Stomach (tissue), 9 donors: ENCODE measurements around the gene CLSTN2. TPM values are rescaled to one million over a fixed set of nuclear protein-coding genes. Genes with fewer than 3 reads are reported as not detected.

Experiments
- DNase-seq, 2 donors: peaks; one replicate each; pipeline versions ENCODE4 v3.0.0 to v3.0.0-alpha.2; 2013 to 2019
- H3K27ac ChIP-seq, 5 donors: fragments of 200-600 bp in 4 of 5; sonication (generic) in 4 of 5; one replicate each; pipeline ENCODE4 v1.5.1; 2013 to 2019; ENCODE audit warnings: mild to moderate bottlenecking in 1 of 5, moderate library complexity in 1 of 5
- H3K27me3 ChIP-seq, 3 donors: fragments of 200-600 bp; sonication (generic); one replicate each; pipeline ENCODE4 v1.5.1; 2017 to 2019; ENCODE audit warnings: mixed run types in 1 of 3
- H3K36me3 ChIP-seq, 4 donors: fragments of 200-600 bp; sonication (generic); 1 replicate in 3 of 4; 2 replicates in 1 of 4; pipeline ENCODE4 v1.5.1; 2016 to 2019
- H3K4me1 ChIP-seq, 4 donors: fragments of 200-600 bp; sonication (generic); one replicate each; pipeline ENCODE4 v1.5.1; 2016 to 2019
- H3K4me3 ChIP-seq, 4 donors: fragments of 200-600 bp; sonication (generic) in 3 of 4; one replicate each; pipeline ENCODE4 v1.5.1; 2016 to 2019; ENCODE audit warnings: mild to moderate bottlenecking in 1 of 4
- H3K9me3 ChIP-seq, 4 donors: fragments of 200-600 bp; sonication (generic); one replicate each; pipeline ENCODE4 v1.5.1; 2016 to 2019
- CTCF ChIP-seq, 7 experiments: fragments of 450-650 bp in 4 of 7; fragments of 200-600 bp in 3 of 7; sonication (generic) in 3 of 7; IDR thresholded peaks; one replicate each; pipeline ENCODE4 v1.5.1; 2016 to 2019; ENCODE audit warnings: antibody characterized with exemption in 7 of 7, control low read depth in 2 of 7, mild to moderate bottlenecking in 1 of 7
- EP300 ChIP-seq: sonication (generic); formaldehyde crosslinking; IDR thresholded peaks from one replicate; pipeline ENCODE4 v1.6.1; 2017; ENCODE audit warnings: antibody characterized with exemption
- POLR2A ChIP-seq, 4 donors: fragments of 450-650 bp; IDR thresholded peaks; one replicate each; pipeline ENCODE4 v1.6.1; 2016; ENCODE audit warnings: antibody characterized with exemption in 4 of 4, control low read depth in 2 of 4, mild to moderate bottlenecking in 1 of 4, moderate library complexity in 1 of 4
- POLR2AphosphoS5 ChIP-seq, 3 donors: sonication (generic); formaldehyde crosslinking; IDR thresholded peaks; one replicate each; pipeline ENCODE4 v1.6.1; 2016; ENCODE audit warnings: antibody characterized with exemption in 3 of 3
- WGBS, 5 donors: extraction: QIAGEN DNeasy Blood & Tissue Kit in 3 of 5; methylation state at CpG; one replicate each; pipeline versions ENCODE4 v1.1.5 to v1.1.7; 2013 to 2018; 5-methylcytosine and 5-hydroxymethylcytosine counted together
- intact Hi-C: fragments of 100-400 bp; cut with DNase I; formaldehyde crosslinking; loops from one replicate; pipeline ENCODE4 v1.15.1; 2023; ENCODE audit warnings: low total_unique reads
- polyA plus RNA-seq, 3 donors: library from polyadenylated mRNA; stranded (reverse); fragments of 200-250 nt; gene quantifications; one replicate each; pipeline ENCODE4 v1.2.3, GENCODE V29; 2013
- total RNA-seq, 5 donors: library from RNA; depleted of rRNA; stranded (reverse); fragments of >200 nt; gene quantifications; one replicate each; pipeline versions ENCODE4 v1.1.0 to v1.2.3, GENCODE V29; 2014 to 2016
- donor health status: healthy with polysubstance abuse.
- donor health status: Bipolar disorder and iron deficiency.
- donor health status: healthy.

The CLSTN2 gene
- total and polyA plus RNA-seq, 8 donors = 0.10 to 5.4 (median 1.7) TPM

DNA sequence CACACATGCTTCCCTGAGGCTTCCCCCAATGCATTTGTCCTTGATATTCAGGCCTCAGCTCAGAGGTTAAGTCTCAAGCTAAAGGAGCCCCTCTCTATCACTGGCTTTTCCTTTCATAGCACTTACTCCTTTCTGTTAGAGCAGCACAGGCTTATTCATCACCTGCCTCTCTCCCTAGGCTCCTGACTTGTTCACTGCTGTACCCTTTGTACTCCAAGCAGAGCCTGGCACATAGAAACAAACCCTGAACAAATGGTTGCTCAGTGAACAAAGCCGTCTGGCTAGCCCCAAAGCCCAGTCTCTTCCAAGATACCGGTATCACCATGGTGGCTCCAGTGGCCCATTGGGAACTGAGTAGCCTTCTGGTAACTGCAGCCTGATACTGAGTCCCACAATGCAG, 511.7 kb downstream of the CLSTN2 start:
- WGBS, 5 donors = 57 to 97% (median 90%) methylated on average over 2 of the region's 2 CpGs
- H3K27ac ChIP-seq = no peak overlapping the region
- H3K4me1 ChIP-seq = peaks cover 0 to 11% (median 8%) of the 10 kb centered on the region in 4 donors
- TF ChIP-seq EP300 (no peak), CTCF (IDR thresholded peaks at IDR 0.05) (no peak), POLR2AphosphoS5 (IDR thresholded peaks at IDR 0.05) (no peak), POLR2A (IDR thresholded peaks at IDR 0.05) (no peak)
- H3K4me3 ChIP-seq = no peak overlapping the region
- H3K27me3 ChIP-seq = no peaks in the 10 kb centered on the region
- H3K9me3 ChIP-seq = no peaks in the 10 kb centered on the region
- intact Hi-C loops = no loop called here
- no peak for DNase-seq
- H3K36me3 ChIP-seq = no peaks in the 10 kb centered on the region

DNA sequence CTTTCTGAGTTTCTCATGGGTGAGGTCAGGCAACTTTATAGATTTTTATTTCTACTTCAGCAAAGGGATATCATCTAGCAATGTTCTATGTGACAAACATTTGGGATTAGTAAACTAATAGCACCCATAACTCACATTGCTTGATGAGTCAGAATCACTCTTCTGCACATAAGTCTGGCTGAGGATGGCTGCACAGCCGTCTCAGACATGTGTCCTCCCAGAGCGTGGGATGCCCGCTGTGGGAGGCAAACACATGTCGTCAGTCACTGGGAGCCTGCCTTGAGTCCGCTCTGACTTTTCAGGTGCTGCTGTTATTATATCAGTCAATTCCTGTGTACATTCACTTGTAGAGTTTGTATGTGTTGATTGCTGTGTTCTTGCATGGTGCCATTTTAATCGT, 512.2 kb downstream of the CLSTN2 start:
- 82 to 89% (median 85%) methylated on average over 6 of the region's 6 CpGs for WGBS, 5 donors
- Histone ChIP-seq H3K36me3 (no peaks in the 10 kb centered on the region), H3K4me3 (no peak overlapping the region), H3K9me3 (no peaks in the 10 kb centered on the region), H3K27me3 (no peaks in the 10 kb centered on the region), H3K4me1 (peaks cover 0 to 11% (median 8%) of the 10 kb centered on the region in 4 donors), H3K27ac (no peak overlapping the region)
- no peak for DNase-seq
- intact Hi-C loops = no loop called here
- no peak for TF ChIP-seq CTCF (IDR thresholded peaks at IDR 0.05)
- TF ChIP-seq POLR2AphosphoS5 (IDR thresholded peaks at IDR 0.05) = no peak
- no peak for TF ChIP-seq POLR2A (IDR thresholded peaks at IDR 0.05)
- no peak for TF ChIP-seq EP300

GRCh38 chr3:140448001-140448400, 513.0 kb downstream of the CLSTN2 start:
- Histone ChIP-seq H3K27ac (no peak overlapping the region), H3K4me1 (peaks cover 0 to 11% (median 8%) of the 10 kb centered on the region in 4 donors), H3K4me3 (no peak overlapping the region), H3K36me3 (no peaks in the 10 kb centered on the region), H3K27me3 (no peaks in the 10 kb centered on the region), H3K9me3 (no peaks in the 10 kb centered on the region)
- intact Hi-C loops = no loop called here
- DNase-seq = peak in 1 of 2 donors; percentile 57
- 50 to 70% (median 59%) methylated on average over 3 of the region's 3 CpGs for WGBS, 5 donors
- TF ChIP-seq POLR2AphosphoS5 (IDR thresholded peaks at IDR 0.05) (no peak), CTCF (IDR thresholded peaks at IDR 0.05) (no peak), EP300 (no peak), POLR2A (IDR thresholded peaks at IDR 0.05) (no peak)

DNA sequence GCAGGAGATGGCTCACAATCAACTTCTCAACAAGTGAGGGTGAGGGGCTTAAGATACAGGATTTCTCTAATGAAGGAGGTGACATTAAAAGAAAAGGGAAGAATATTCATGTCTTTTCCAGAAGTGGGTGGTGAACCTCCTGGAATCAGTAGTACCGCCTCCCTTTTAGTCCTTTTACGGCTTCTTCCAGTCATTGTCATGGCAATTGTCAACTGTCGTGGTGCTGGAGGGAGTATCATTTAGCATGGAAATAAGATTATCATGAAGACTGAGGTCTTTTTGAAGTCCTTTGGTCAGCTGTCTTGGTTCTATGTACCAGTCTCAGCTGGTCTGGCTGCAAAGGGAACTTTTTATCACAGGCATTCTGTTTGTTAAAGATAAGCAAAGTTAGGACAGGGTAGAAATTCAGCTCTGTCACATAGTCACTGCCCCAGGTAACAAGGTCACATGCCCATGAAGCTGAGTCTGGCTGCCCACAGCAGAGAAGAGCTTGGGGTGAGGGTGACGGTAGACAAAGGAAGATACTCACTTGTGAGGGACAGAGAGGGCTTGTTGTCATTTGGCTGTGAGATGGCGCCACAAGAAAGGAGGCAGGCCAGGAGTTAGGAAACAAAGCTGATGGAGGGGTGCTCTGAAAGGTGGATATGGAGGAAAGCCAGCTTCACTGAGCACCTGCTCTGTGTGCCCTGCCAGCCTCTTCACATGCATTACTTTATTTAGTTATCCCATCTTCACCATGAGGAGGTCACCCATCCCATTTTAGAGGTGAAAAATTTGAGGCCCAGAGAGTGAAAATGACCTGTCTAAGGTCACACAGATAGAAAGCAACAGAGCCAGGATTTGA, 514.6 kb downstream of the CLSTN2 start:
- 29 to 74% (median 48%) methylated on average over 5 of the region's 5 CpGs for WGBS, 5 donors
- H3K27ac ChIP-seq = no peak overlapping the region

More for the DNA sequence above, 514.6 kb downstream of the CLSTN2 start:
- peak in 1 of 3 donors; percentile 30 for TF ChIP-seq POLR2AphosphoS5 (IDR thresholded peaks at IDR 0.05)
- TF ChIP-seq CTCF (IDR thresholded peaks at IDR 0.05) = no peak
- Histone ChIP-seq H3K4me3 (no peak overlapping the region), H3K4me1 (peaks cover 0 to 11% (median 8%) of the 10 kb centered on the region in 4 donors), H3K9me3 (no peaks in the 10 kb centered on the region), H3K27me3 (no peaks in the 10 kb centered on the region), H3K36me3 (no peaks in the 10 kb centered on the region)
- peak; percentile 26 to 37 for DNase-seq
- intact Hi-C loops = no loop called here
